HepG2 (cell line): ENCODE measurements around the gene PDPR. TPM values are rescaled to one million over a fixed set of nuclear protein-coding genes. Genes with fewer than 3 reads are reported as not detected.

Experiments used
- HOXA5 ChIP-seq: sonication (generic); formaldehyde crosslinking; IDR thresholded peaks from 2 replicates; pipeline ENCODE4 v1.4.0; 2020; ENCODE audit warnings: missing genetic modification reagents
- JDP2 ChIP-seq: sonication (generic); formaldehyde crosslinking; IDR thresholded peaks from 2 replicates; pipeline ENCODE4 v1.8.1; 2022; ENCODE audit warnings: missing genetic modification reagents, borderline replicate concordance
- KDM6A ChIP-seq: IDR thresholded peaks from 2 replicates; pipeline ENCODE4 v1.6.1; 2016; ENCODE audit warnings: low read depth
- MEIS1 ChIP-seq: sonication (generic); formaldehyde crosslinking; IDR thresholded peaks from 2 replicates; pipeline ENCODE4 v1.9.0; 2021; ENCODE audit warnings: mild to moderate bottlenecking, missing genetic modification reagents, moderate library complexity, borderline replicate concordance
- SRSF4 ChIP-seq: fragments of 200-400 bp; formaldehyde crosslinking; IDR thresholded peaks from one replicate; pipeline ENCODE4 v1.6.1; 2018; ENCODE audit warnings: mild to moderate bottlenecking, low read depth, low read length, moderate library complexity; ENCODE audit not compliant: poor library complexity, severe bottlenecking
- TGIF2 ChIP-seq: IDR thresholded peaks from 2 replicates; pipeline ENCODE4 v1.6.1; 2016; ENCODE audit warnings: control low read depth, missing compliant biosample characterization
- ZBTB21 ChIP-seq: sonication (generic); formaldehyde crosslinking; IDR thresholded peaks from 2 replicates; pipeline ENCODE4 v1.4.0; 2020; ENCODE audit warnings: missing genetic modification reagents
- ZNF292 ChIP-seq: sonication (generic); formaldehyde crosslinking; IDR thresholded peaks from 2 replicates; pipeline ENCODE4 v1.8.1; 2022; ENCODE audit warnings: mild to moderate bottlenecking, low read depth, missing genetic modification reagents, borderline replicate concordance
- ZNF382 ChIP-seq: sonication (generic); formaldehyde crosslinking; IDR thresholded peaks from 2 replicates; pipeline ENCODE4 v1.5.0; 2020; ENCODE audit warnings: missing genetic modification reagents, mild to moderate bottlenecking, borderline replicate concordance
- ZNF598 ChIP-seq: sonication (generic); formaldehyde crosslinking; IDR thresholded peaks from 2 replicates; pipeline ENCODE4 v1.5.1; 2020; ENCODE audit warnings: mild to moderate bottlenecking, missing genetic modification reagents, borderline replicate concordance
- ZNF782 ChIP-seq: sonication (generic); formaldehyde crosslinking; IDR thresholded peaks from 2 replicates; pipeline ENCODE4 v1.4.0; 2020; ENCODE audit warnings: missing genetic modification reagents, mild to moderate bottlenecking, borderline replicate concordance
- ZNF891 ChIP-seq: sonication (generic); formaldehyde crosslinking; IDR thresholded peaks from 2 replicates; pipeline ENCODE4 v1.5.0; 2020; ENCODE audit warnings: mild to moderate bottlenecking, missing genetic modification reagents
- ZSCAN31 ChIP-seq: sonication (generic); formaldehyde crosslinking; IDR thresholded peaks from 2 replicates; pipeline ENCODE4 v1.5.0; 2020; ENCODE audit warnings: low read depth, mild to moderate bottlenecking, missing genetic modification reagents
- polyA plus RNA-seq, 8 experiments: library from polyadenylated mRNA; depleted of rRNA in 3 of 8; stranded (reverse) in 7 of 8; unstranded in 1 of 8; fragments of >200 nt; fragmentation: Illumina TruSeq in 4 of 8; extraction: Trizol in 4 of 8; gene quantifications; 2 replicates each; pipeline versions ENCODE4 v1.2.1 to v1.2.3, GENCODE V29; 2011 to 2016; ENCODE audit warnings: low read depth in 4 of 8, missing spikeins in 1 of 8, mixed read lengths in 1 of 8; ENCODE audit not compliant: insufficient read depth in 1 of 8
- total RNA-seq, 5 experiments: library from RNA; depleted of rRNA; stranded (reverse); fragments of >200 nt; fragmentation: Illumina TruSeq; extraction: Trizol; gene quantifications; 2 replicates each; pipeline ENCODE4 v1.2.3, GENCODE V29; 2016; ENCODE audit warnings: low read depth in 1 of 5
- TF ChIP-seq, protein P1 (sequence below), 2 experiments: sonication (generic) in 1 of 2; formaldehyde crosslinking in 1 of 2; IDR thresholded peaks; 2 replicates each; pipeline versions ENCODE4 v1.4.0 to v1.6.1; 2016 to 2020; ENCODE audit warnings: borderline replicate concordance in 1 of 2, low read depth in 1 of 2, mild to moderate bottlenecking in 1 of 2, missing genetic modification reagents in 1 of 2
- TF ChIP-seq, protein P2 (sequence below): sonication (generic); formaldehyde crosslinking; IDR thresholded peaks from 2 replicates; pipeline ENCODE4 v1.4.0; 2020; ENCODE audit warnings: missing genetic modification reagents
- TF ChIP-seq, protein P3 (sequence below): sonication (generic); formaldehyde crosslinking; IDR thresholded peaks from 2 replicates; pipeline ENCODE4 v1.8.0; 2022; ENCODE audit warnings: mild to moderate bottlenecking, missing genetic modification reagents, moderate library complexity
- TF ChIP-seq, protein P4 (sequence below): sonication (generic); formaldehyde crosslinking; IDR thresholded peaks from 2 replicates; pipeline ENCODE4 v1.8.0; 2022; ENCODE audit warnings: missing genetic modification reagents, mild to moderate bottlenecking, borderline replicate concordance

The PDPR gene
- total and polyA plus RNA-seq, 2 of the 13 experiments (the other 11 are each of a cell fraction or from before 2014, with no cell fraction given) = 19.5 to 29.9 TPM

DNA sequence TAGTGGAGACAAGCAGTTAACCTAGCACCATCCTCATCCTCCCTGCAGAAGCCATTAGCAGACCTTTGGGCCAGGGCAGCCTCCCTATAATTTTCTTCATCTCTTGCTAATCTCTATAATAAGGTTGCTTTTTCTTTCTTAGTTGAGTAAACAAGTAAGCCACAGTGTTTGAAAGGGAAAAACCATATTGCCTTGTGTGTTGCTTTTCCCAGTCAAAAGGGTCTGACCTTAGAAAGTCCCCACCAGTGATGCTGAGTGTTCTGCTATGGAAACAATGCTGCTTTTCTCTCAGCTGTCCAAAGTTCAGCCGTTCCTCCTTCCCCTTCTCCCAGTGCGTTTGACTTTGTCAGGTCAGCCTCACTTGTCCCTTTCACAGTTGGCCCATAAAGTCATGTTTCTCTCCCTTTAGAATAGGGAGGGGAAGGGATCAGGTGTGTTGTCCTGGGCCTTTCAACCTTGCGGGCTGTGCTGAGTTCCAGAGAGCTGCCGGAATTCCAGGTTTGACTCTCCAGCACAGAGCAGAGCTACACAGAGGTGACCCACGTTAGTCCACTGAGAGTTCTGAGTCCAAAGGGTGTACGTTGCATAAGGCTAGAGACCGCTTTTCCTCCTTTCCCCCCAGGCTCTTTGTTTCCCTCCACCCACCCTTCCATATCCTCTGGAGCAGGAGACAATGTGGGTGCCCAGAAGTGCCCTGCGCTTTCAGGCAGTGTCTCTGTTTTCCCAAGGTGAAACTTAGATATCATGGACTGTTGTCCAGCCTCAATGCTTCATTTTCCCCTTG is 43.5 kb downstream of the PDPR start (continued):
- TF ChIP-seq TGIF2 (CRISPR knock-in tag) (0 out of 2 replicates have a peak, but pooled peaks have one; percentile 12), MEIS1 (peak; percentile 90), KDM6A (CRISPR knock-in tag) (peak; percentile 94), JDP2 (CRISPR knock-in tag) (no peak), ZSCAN31 (CRISPR knock-in tag) (peak; percentile 70), ZNF891 (CRISPR knock-in tag) (no peak), ZNF382 (CRISPR knock-in tag) (no peak), ZNF598 (CRISPR knock-in tag) (0 out of 2 replicates have a peak, but pooled peaks have one; percentile 69), ZNF292 (CRISPR knock-in tag) (peak; percentile 89; the same call in 1 of the 2 replicates), ZNF782 (CRISPR knock-in tag) (peak; percentile 42; the same call in 1 of the 2 replicates), HOXA5 (CRISPR knock-in tag) (peak; percentile 46; the same call in 1 of the 2 replicates), ZBTB21 (CRISPR knock-in tag) (no peak), SRSF4 (no peak)
- TF ChIP-seq, protein P1, sequence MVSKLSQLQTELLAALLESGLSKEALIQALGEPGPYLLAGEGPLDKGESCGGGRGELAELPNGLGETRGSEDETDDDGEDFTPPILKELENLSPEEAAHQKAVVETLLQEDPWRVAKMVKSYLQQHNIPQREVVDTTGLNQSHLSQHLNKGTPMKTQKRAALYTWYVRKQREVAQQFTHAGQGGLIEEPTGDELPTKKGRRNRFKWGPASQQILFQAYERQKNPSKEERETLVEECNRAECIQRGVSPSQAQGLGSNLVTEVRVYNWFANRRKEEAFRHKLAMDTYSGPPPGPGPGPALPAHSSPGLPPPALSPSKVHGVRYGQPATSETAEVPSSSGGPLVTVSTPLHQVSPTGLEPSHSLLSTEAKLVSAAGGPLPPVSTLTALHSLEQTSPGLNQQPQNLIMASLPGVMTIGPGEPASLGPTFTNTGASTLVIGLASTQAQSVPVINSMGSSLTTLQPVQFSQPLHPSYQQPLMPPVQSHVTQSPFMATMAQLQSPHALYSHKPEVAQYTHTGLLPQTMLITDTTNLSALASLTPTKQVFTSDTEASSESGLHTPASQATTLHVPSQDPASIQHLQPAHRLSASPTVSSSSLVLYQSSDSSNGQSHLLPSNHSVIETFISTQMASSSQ (IDR thresholded peaks at IDR 0.05; ENCODE audit: low read depth) = peak; percentile 48; the same call in 1 of the 2 replicates
- TF ChIP-seq, protein P1 (CRISPR knock-in tag; IDR thresholded peaks at IDR 0.05; ENCODE audit: borderline replicate concordance) = peak; percentile 84
- TF ChIP-seq, protein P2, sequence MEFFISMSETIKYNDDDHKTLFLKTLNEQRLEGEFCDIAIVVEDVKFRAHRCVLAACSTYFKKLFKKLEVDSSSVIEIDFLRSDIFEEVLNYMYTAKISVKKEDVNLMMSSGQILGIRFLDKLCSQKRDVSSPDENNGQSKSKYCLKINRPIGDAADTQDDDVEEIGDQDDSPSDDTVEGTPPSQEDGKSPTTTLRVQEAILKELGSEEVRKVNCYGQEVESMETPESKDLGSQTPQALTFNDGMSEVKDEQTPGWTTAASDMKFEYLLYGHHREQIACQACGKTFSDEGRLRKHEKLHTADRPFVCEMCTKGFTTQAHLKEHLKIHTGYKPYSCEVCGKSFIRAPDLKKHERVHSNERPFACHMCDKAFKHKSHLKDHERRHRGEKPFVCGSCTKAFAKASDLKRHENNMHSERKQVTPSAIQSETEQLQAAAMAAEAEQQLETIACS (CRISPR knock-in tag) = no peak
- TF ChIP-seq, protein P3, sequence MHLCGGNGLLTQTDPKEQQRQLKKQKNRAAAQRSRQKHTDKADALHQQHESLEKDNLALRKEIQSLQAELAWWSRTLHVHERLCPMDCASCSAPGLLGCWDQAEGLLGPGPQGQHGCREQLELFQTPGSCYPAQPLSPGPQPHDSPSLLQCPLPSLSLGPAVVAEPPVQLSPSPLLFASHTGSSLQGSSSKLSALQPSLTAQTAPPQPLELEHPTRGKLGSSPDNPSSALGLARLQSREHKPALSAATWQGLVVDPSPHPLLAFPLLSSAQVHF (CRISPR knock-in tag) = no peak
- TF ChIP-seq, protein P4, sequence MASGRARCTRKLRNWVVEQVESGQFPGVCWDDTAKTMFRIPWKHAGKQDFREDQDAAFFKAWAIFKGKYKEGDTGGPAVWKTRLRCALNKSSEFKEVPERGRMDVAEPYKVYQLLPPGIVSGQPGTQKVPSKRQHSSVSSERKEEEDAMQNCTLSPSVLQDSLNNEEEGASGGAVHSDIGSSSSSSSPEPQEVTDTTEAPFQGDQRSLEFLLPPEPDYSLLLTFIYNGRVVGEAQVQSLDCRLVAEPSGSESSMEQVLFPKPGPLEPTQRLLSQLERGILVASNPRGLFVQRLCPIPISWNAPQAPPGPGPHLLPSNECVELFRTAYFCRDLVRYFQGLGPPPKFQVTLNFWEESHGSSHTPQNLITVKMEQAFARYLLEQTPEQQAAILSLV (CRISPR knock-in tag) = no peak; the same call in 1 of the 2 replicates
